Mesenchymal stem cell (in vitro differentiated cells and primary cell): Measurements from ENCODE around the gene PRKD1.
A peak's percentile ranks its signal among the peaks of the same experiment; 100 is the strongest.

Source experiments
- DNase-seq: peaks from one replicate; pipeline ENCODE4 v3.0.0-alpha.2; 2013
- H2AFZ ChIP-seq: one replicate; pipeline ENCODE4 v1.6.1; 2013; ENCODE audit warnings: low read depth, mild to moderate bottlenecking, control low read depth, inconsistent platforms, low read length, moderate library complexity
- H2AK5ac ChIP-seq: 2 replicates; pipeline ENCODE4 v1.6.1; 2013; ENCODE audit warnings: low read length, moderate library complexity, mild to moderate bottlenecking, inconsistent platforms; ENCODE audit not compliant: severe bottlenecking
- H2BK120ac ChIP-seq: one replicate; pipeline ENCODE4 v1.6.1; 2013; ENCODE audit warnings: low read depth, mild to moderate bottlenecking, inconsistent platforms, low read length, moderate library complexity
- H2BK12ac ChIP-seq, 2 experiments: one replicate each; pipeline ENCODE4 v1.6.1; 2013; ENCODE audit warnings: inconsistent platforms in 2 of 2, low read length in 2 of 2, mild to moderate bottlenecking in 2 of 2, moderate library complexity in 2 of 2, control low read depth in 1 of 2
- H2BK15ac ChIP-seq: one replicate; pipeline ENCODE4 v1.6.1; 2013; ENCODE audit warnings: mild to moderate bottlenecking, low read depth, inconsistent platforms; ENCODE audit not compliant: poor library complexity, severe bottlenecking
- H2BK5ac ChIP-seq: 2 replicates; pipeline ENCODE4 v1.6.1; 2013; ENCODE audit warnings: low read depth, mild to moderate bottlenecking, low read length, control low read depth, inconsistent platforms; ENCODE audit not compliant: poor library complexity, severe bottlenecking
- H3K14ac ChIP-seq, 2 experiments: one replicate each; pipeline ENCODE4 v1.6.1; 2013; ENCODE audit warnings: inconsistent platforms in 2 of 2, low read length in 2 of 2, control low read depth in 1 of 2, mild to moderate bottlenecking in 1 of 2, moderate library complexity in 1 of 2
- H3K18ac ChIP-seq, 2 experiments: one replicate each; pipeline ENCODE4 v1.6.1; 2013; ENCODE audit warnings: inconsistent platforms in 2 of 2, low read length in 2 of 2, control low read depth in 1 of 2, low read depth in 1 of 2, mild to moderate bottlenecking in 1 of 2
- H3K23ac ChIP-seq, 2 experiments: one replicate each; pipeline ENCODE4 v1.6.1; 2013; ENCODE audit warnings: inconsistent platforms in 2 of 2, low read length in 2 of 2, mild to moderate bottlenecking in 2 of 2, moderate library complexity in 2 of 2, control low read depth in 1 of 2
- H3K27ac ChIP-seq: 2 replicates; pipeline ENCODE4 v1.5.1; 2013; ENCODE audit warnings: mild to moderate bottlenecking, moderate library complexity, low read length, control low read depth, inconsistent platforms; ENCODE audit not compliant: poor library complexity, severe bottlenecking
- H3K27me3 ChIP-seq, 2 experiments: 2 replicates each; pipeline versions ENCODE4 v1.6.1 to v1.7.0; 2013; ENCODE audit warnings: low read length in 2 of 2, mild to moderate bottlenecking in 2 of 2, moderate library complexity in 2 of 2, control low read depth in 1 of 2, inconsistent platforms in 1 of 2; ENCODE audit not compliant: control insufficient read depth in 1 of 2, insufficient read depth in 1 of 2
- H3K36me3 ChIP-seq, 2 experiments: 2 replicates each; pipeline versions ENCODE4 v1.6.1 to v1.7.0; 2013; ENCODE audit warnings: low read length in 2 of 2, control low read depth in 1 of 2, inconsistent platforms in 1 of 2, low read depth in 1 of 2, mild to moderate bottlenecking in 1 of 2; ENCODE audit not compliant: insufficient read depth in 2 of 2, control insufficient read depth in 1 of 2
- H3K4ac ChIP-seq, 2 experiments: one replicate each; pipeline ENCODE4 v1.6.1; 2013; ENCODE audit warnings: inconsistent platforms in 2 of 2, low read length in 2 of 2, mild to moderate bottlenecking in 2 of 2, moderate library complexity in 2 of 2, control low read depth in 1 of 2, low read depth in 1 of 2
- H3K4me1 ChIP-seq: 2 replicates; pipeline ENCODE4 v1.6.1; 2013; ENCODE audit warnings: low read depth, low read length, control low read depth; ENCODE audit not compliant: control insufficient read depth, insufficient read depth
- H3K4me2 ChIP-seq: 2 replicates; pipeline ENCODE4 v1.6.1; 2013; ENCODE audit warnings: low read length, mild to moderate bottlenecking, inconsistent platforms; ENCODE audit not compliant: poor library complexity, severe bottlenecking
- H3K4me3 ChIP-seq, 2 experiments: 2 replicates each; pipeline versions ENCODE4 v1.5.1 to v1.7.0; 2013; ENCODE audit warnings: low read length in 2 of 2, mild to moderate bottlenecking in 2 of 2, control low read depth in 1 of 2, low read depth in 1 of 2; ENCODE audit not compliant: insufficient read depth in 1 of 2
- H3K79me1 ChIP-seq: replicated peaks from 2 replicates; pipeline ENCODE4 v1.6.1; 2013; ENCODE audit warnings: mild to moderate bottlenecking, control low read depth, low read length, inconsistent platforms; ENCODE audit not compliant: poor library complexity, severe bottlenecking
- H3K9ac ChIP-seq: 2 replicates; pipeline ENCODE4 v1.7.0; 2013; ENCODE audit warnings: mild to moderate bottlenecking, low read length, moderate library complexity
- H3K9me3 ChIP-seq: 2 replicates; pipeline ENCODE4 v1.7.0; 2013; ENCODE audit warnings: mild to moderate bottlenecking, low read length; ENCODE audit not compliant: control insufficient read depth
- H4K8ac ChIP-seq: one replicate; pipeline ENCODE4 v1.6.1; 2013; ENCODE audit warnings: inconsistent platforms, mild to moderate bottlenecking, low read length, moderate library complexity
- H4K91ac ChIP-seq: one replicate; pipeline ENCODE4 v1.6.1; 2013; ENCODE audit warnings: mild to moderate bottlenecking, low read length, inconsistent platforms
- WGBS: methylation state at CpG from one replicate; pipeline ENCODE4 v1.1.7; 2013; ENCODE audit warnings: mixed read lengths; 5-methylcytosine and 5-hydroxymethylcytosine counted together

The PRKD1 gene

GRCh38 chr14:29820785-29821184, 106.9 kb downstream of the PRKD1 start:
- H3K79me1 ChIP-seq = peaks cover 1% of the 10 kb centered on the region

GRCh38 chr14:29817767-29818405, 109.8 kb downstream of the PRKD1 start:
- no peak overlapping the region for H2BK5ac ChIP-seq
- no peak for DNase-seq
- no peak overlapping the region for H3K14ac ChIP-seq
- no peak overlapping the region for H3K18ac ChIP-seq
- H3K4me2 ChIP-seq = no peak overlapping the region
- no peak overlapping the region for H3K4me3 ChIP-seq
- no peaks in the 10 kb centered on the region for H3K27me3 ChIP-seq
- no peak overlapping the region for H2AK5ac ChIP-seq
- no peak overlapping the region for H3K4ac ChIP-seq
- H3K23ac ChIP-seq = no peak overlapping the region
- H2BK120ac ChIP-seq = no peak overlapping the region
- no peak overlapping the region for H4K8ac ChIP-seq
- no peak overlapping the region for H2BK15ac ChIP-seq
- no peak overlapping the region for H3K27ac ChIP-seq
- no peaks in the 10 kb centered on the region for H3K9me3 ChIP-seq
- peaks cover 4% of the 10 kb centered on the region for H3K79me1 ChIP-seq
- no peak overlapping the region for H3K9ac ChIP-seq
- no peak overlapping the region for H2BK12ac ChIP-seq
- H2AFZ ChIP-seq = no peak overlapping the region
- no peaks in the 10 kb centered on the region for H3K4me1 ChIP-seq
- H3K36me3 ChIP-seq = no peaks in the 10 kb centered on the region
- no peak overlapping the region for H4K91ac ChIP-seq

More at GRCh38 chr14:29820785-29821184, 106.9 kb downstream of the PRKD1 start:
- Histone ChIP-seq H3K27me3 (no peaks in the 10 kb centered on the region), H3K4me2 (no peak overlapping the region), H3K4ac (no peak overlapping the region), H2BK12ac (no peak overlapping the region), H3K18ac (no peak overlapping the region), H3K27ac (no peak overlapping the region), H2BK120ac (no peak overlapping the region), H2BK15ac (no peak overlapping the region), H4K91ac (no peak overlapping the region), H4K8ac (no peak overlapping the region), H3K4me1 (no peaks in the 10 kb centered on the region), H2BK5ac (no peak overlapping the region), H3K23ac (no peak overlapping the region), H3K9ac (no peak overlapping the region), H3K4me3 (no peak overlapping the region), H3K36me3 (no peaks in the 10 kb centered on the region), H3K14ac (no peak overlapping the region), H2AK5ac (no peak overlapping the region), H2AFZ (no peak overlapping the region), H3K9me3 (no peaks in the 10 kb centered on the region)
- WGBS = 100% methylated on average over 1 of the region's 1 CpG
- no peak for DNase-seq

- Histone ChIP-seq H3K4me1 (no peaks in the 10 kb centered on the region), H3K4me3 (no peak overlapping the region), H3K79me1 (peaks cover 8% of the 10 kb centered on the region), H2BK12ac (no peak overlapping the region), H3K36me3 (no peaks in the 10 kb centered on the region), H3K23ac (no peak overlapping the region), H3K27ac (no peak overlapping the region), H3K9me3 (no peaks in the 10 kb centered on the region), H3K14ac (no peak overlapping the region), H2AK5ac (no peak overlapping the region), H2AFZ (no peak overlapping the region), H3K4ac (no peak overlapping the region), H3K4me2 (no peak overlapping the region), H4K91ac (no peak overlapping the region), H3K9ac (no peak overlapping the region), H3K18ac (no peak overlapping the region), H2BK5ac (no peak overlapping the region), H2BK120ac (no peak overlapping the region), H4K8ac (no peak overlapping the region), H2BK15ac (no peak overlapping the region), H3K27me3 (no peaks in the 10 kb centered on the region)
- WGBS = 77% methylated on average over 2 of the region's 4 CpGs
- no peak for DNase-seq
These were observed 112.5 kb downstream of the PRKD1 start for GRCh38 chr14:29815016-29815674.

DNA sequence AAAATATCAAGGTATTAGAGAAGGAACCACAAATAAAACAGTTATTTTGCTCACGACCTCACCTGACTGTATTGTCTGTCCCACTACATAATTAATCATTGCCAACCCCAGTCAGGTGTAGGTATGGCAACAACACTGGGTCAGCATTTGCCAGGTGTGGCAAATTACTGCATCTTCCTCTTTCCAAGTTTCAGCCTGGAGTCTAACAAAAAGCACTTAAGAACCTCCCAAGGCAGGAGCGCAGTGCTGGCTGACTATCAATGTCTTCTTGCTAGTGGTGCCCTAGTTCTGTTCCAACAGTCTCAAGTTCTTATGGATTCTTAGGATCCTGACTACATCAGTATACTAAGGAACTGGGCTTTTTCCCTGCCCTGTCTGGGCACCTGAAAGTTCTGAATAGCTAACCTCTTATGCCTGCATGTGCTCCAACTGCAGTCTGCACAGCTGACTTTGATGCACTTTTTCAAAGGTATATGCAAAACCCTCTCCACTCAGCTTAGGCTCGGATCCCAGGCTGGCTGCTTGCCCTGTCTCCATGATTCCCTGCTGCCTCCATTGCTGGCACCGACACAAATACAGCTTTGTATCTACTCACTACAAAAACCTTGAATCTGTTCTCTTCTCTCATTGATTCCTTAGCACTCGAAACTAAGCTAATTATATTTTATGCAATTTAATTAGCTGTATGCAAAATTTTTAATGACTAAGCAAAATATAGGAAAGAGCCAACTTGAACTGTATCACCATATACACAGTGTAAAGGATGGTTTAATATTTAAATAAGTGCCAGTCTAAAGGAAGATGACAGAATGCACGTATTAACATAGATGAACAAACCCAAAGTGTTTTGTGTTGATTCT, 113.3 kb downstream of the PRKD1 start:
- H3K23ac ChIP-seq = no peak overlapping the region
- H3K4me3 ChIP-seq = no peak overlapping the region
- no peak overlapping the region for H2AK5ac ChIP-seq
- H3K9ac ChIP-seq = no peak overlapping the region
- H4K91ac ChIP-seq = no peak overlapping the region
- H2BK15ac ChIP-seq = no peak overlapping the region
- H3K36me3 ChIP-seq = no peaks in the 10 kb centered on the region
- DNase-seq = no peak
- no peak overlapping the region for H2BK12ac ChIP-seq
- H3K27ac ChIP-seq = no peak overlapping the region
- H2AFZ ChIP-seq = no peak overlapping the region
- H3K9me3 ChIP-seq = no peaks in the 10 kb centered on the region
- H3K18ac ChIP-seq = peak overlapping the region in 1 of 2 experiments; percentile 17
- H3K4ac ChIP-seq = no peak overlapping the region
- H3K4me2 ChIP-seq = no peak overlapping the region
- H3K14ac ChIP-seq = no peak overlapping the region
- H4K8ac ChIP-seq = no peak overlapping the region
- H2BK120ac ChIP-seq = no peak overlapping the region
- no peak overlapping the region for H2BK5ac ChIP-seq
- H3K79me1 ChIP-seq = peaks cover 8% of the 10 kb centered on the region
- no peaks in the 10 kb centered on the region for H3K27me3 ChIP-seq
- no peaks in the 10 kb centered on the region for H3K4me1 ChIP-seq
- WGBS = 84% methylated on average over 5 of the region's 6 CpGs
